GM12891 (cell line): ENCODE measurements around the gene ARHGAP21.

ENCODE experiments used
- POLR2A ChIP-seq: IDR thresholded peaks from 2 replicates; pipeline ENCODE4 v1.6.1; 2011; ENCODE audit warnings: low read depth, low read length, control low read depth
- POLR2AphosphoS5 ChIP-seq: IDR thresholded peaks from 2 replicates; pipeline ENCODE4 v1.6.1; 2011; ENCODE audit warnings: low read depth, low read length, control low read depth
- POU2F2 ChIP-seq: IDR thresholded peaks from 2 replicates; pipeline ENCODE4 v1.6.1; 2011; ENCODE audit warnings: low read depth, mild to moderate bottlenecking, control low read depth, low read length, moderate library complexity
- SPI1 ChIP-seq: IDR thresholded peaks from 2 replicates; pipeline ENCODE4 v1.6.1; 2011; ENCODE audit warnings: low read depth, low read length, control low read depth
- TAF1 ChIP-seq: IDR thresholded peaks from 2 replicates; pipeline ENCODE4 v1.6.1; 2011; ENCODE audit warnings: low read depth, low read length, control low read depth

- TF ChIP-seq POLR2A (no peak), POLR2AphosphoS5 (no peak), POU2F2 (no peak), TAF1 (no peak), SPI1 (no peak)
Observed at GRCh38 chr10:24698270-24698669, 25.4 kb downstream of the ARHGAP21 start.
